Neural progenitor cell (in vitro differentiated cells): ENCODE data around the gene SKIC3.

ENCODE experiments used
- EZH2 ChIP-seq: fragments of 200-600 bp; sonication (generic); IDR thresholded peaks from 2 replicates; pipeline ENCODE4 v1.6.1; 2017; ENCODE audit warnings: antibody characterized with exemption, mild to moderate bottlenecking, moderate library complexity
- TF ChIP-seq, protein P1 (sequence below): fragments of 200-600 bp; sonication (generic); IDR thresholded peaks from 2 replicates; pipeline ENCODE4 v1.5.1; 2017; ENCODE audit warnings: antibody characterized with exemption, mild to moderate bottlenecking

DNA sequence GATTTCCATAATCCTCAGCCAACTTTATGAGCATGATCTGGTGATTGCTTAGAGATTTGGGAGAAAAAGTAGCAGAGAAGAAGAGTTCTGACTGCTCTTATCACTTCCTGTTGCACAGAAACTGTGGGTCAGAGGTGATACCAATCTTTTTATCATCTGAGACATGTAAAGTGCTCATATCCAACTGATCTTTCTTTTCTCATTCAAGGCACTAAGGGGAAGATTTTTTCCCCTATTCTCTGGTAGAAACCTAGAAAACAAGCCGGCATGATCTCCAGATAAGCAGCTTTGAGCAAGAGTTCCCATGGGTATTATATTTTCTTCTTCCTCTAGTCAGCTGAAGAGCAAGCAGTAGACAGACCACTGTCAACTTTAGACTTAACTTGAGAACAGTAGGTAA is 36.1 kb upstream of the SKIC3 start:
- TF ChIP-seq EZH2 = no peak
- TF ChIP-seq, protein P1, sequence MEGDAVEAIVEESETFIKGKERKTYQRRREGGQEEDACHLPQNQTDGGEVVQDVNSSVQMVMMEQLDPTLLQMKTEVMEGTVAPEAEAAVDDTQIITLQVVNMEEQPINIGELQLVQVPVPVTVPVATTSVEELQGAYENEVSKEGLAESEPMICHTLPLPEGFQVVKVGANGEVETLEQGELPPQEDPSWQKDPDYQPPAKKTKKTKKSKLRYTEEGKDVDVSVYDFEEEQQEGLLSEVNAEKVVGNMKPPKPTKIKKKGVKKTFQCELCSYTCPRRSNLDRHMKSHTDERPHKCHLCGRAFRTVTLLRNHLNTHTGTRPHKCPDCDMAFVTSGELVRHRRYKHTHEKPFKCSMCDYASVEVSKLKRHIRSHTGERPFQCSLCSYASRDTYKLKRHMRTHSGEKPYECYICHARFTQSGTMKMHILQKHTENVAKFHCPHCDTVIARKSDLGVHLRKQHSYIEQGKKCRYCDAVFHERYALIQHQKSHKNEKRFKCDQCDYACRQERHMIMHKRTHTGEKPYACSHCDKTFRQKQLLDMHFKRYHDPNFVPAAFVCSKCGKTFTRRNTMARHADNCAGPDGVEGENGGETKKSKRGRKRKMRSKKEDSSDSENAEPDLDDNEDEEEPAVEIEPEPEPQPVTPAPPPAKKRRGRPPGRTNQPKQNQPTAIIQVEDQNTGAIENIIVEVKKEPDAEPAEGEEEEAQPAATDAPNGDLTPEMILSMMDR = no peak
